Uterus (tissue), 4 donors: ENCODE measurements around the gene COA1. TPM values are rescaled to one million over a fixed set of nuclear protein-coding genes. Genes with fewer than 3 reads are reported as not detected.
A peak's percentile ranks its signal among the peaks of the same experiment; 100 is the strongest.

Experiments
- DNase-seq, 2 donors: peaks; one replicate each; pipeline ENCODE4 v3.0.0-alpha.2; 2019 to 2020
- H3K27ac ChIP-seq, 2 donors: fragments of 200-600 bp; sonication (generic); 1 replicate in 1 of 2; 2 replicates in 1 of 2; pipeline ENCODE4 v1.5.1; 2016 to 2018
- H3K27me3 ChIP-seq, 2 donors: fragments of 200-600 bp; sonication (generic); one replicate each; pipeline ENCODE4 v1.5.1; 2018 to 2019; ENCODE audit warnings: control low read depth in 1 of 2
- H3K36me3 ChIP-seq, 2 donors: fragments of 200-600 bp; sonication (generic); one replicate each; pipeline ENCODE4 v1.5.1; 2019; ENCODE audit warnings: control low read depth in 1 of 2
- H3K4me1 ChIP-seq, 2 donors: fragments of 200-600 bp; sonication (generic); one replicate each; pipeline ENCODE4 v1.5.1; 2018 to 2019; ENCODE audit warnings: control low read depth in 1 of 2
- H3K4me3 ChIP-seq, 2 donors: fragments of 200-600 bp; sonication (generic); 1 replicate in 1 of 2; 2 replicates in 1 of 2; pipeline ENCODE4 v1.5.1; 2018 to 2019; ENCODE audit warnings: mild to moderate bottlenecking in 1 of 2
- H3K9me3 ChIP-seq, 2 donors: fragments of 200-600 bp; sonication (generic); one replicate each; pipeline ENCODE4 v1.5.1; 2019; ENCODE audit warnings: control low read depth in 1 of 2
- CTCF ChIP-seq, 4 experiments: fragments of 200-600 bp in 2 of 4; fragments of 450-650 bp in 2 of 4; sonication (generic) in 2 of 4; IDR thresholded peaks; one replicate each; pipeline ENCODE4 v1.5.1; 2016 to 2019; ENCODE audit warnings: antibody characterized with exemption in 4 of 4, mild to moderate bottlenecking in 2 of 4, moderate library complexity in 1 of 4
- POLR2A ChIP-seq, 2 donors: fragments of 450-650 bp; IDR thresholded peaks; one replicate each; pipeline ENCODE4 v1.6.1; 2016; ENCODE audit warnings: antibody characterized with exemption in 2 of 2, mild to moderate bottlenecking in 1 of 2, moderate library complexity in 1 of 2
- intact Hi-C: fragments of 100-400 bp; cut with DNase I; formaldehyde crosslinking; loops from one replicate; pipeline ENCODE4 v1.15.1; 2023; ENCODE audit warnings: low total_unique reads
- total RNA-seq, 4 donors: library from RNA; depleted of rRNA in 3 of 4; stranded (reverse); fragments of >200 nt in 3 of 4; gene quantifications; one replicate each; pipeline versions ENCODE4 v1.1.0 to v1.2.4, GENCODE V29; 2014 to 2023
- donor health status: DM: yes; HTN: yes; CAD: no.

COA1 gene
- total RNA-seq, 4 donors from 2014 or later: 30.0 to 83.6 (median 76.6) TPM

- peak; percentile 62 to 73 for DNase-seq
- Histone ChIP-seq H3K27me3 (no peaks in the 10 kb centered on the region), H3K9me3 (no peaks in the 10 kb centered on the region), H3K36me3 (no peaks in the 10 kb centered on the region), H3K4me3 (peak within 1 kb of the TSS; percentile 55 to 59), H3K27ac (peak within 1 kb of the TSS; percentile 81 to 82), H3K4me1 (no peaks in the 10 kb centered on the region)
- intact Hi-C loops: no loop called here
- peak in 1 of 2 donors; percentile 50 for TF ChIP-seq POLR2A (IDR thresholded peaks at IDR 0.05)
- TF ChIP-seq CTCF (IDR thresholded peaks at IDR 0.05): no peak
These were observed 28.9 kb upstream of the COA1 start, which contains the start of gene BLVRA for GRCh38 chr7:43758029-43758821. Gene BLVRA, plus strand, starts transcription at chr7:43758680. Its CDS starts 12,479 bp downstream, at chr7:43771159.

- TF ChIP-seq POLR2A (IDR thresholded peaks at IDR 0.05) (no peak), CTCF (IDR thresholded peaks at IDR 0.05) (no peak)
- intact Hi-C loops: no loop called here
- no peaks in the 10 kb centered on the region for H3K27me3 ChIP-seq
- no peak overlapping the region for H3K27ac ChIP-seq
- no peak for DNase-seq
- no peaks in the 10 kb centered on the region for H3K4me1 ChIP-seq
- H3K9me3 ChIP-seq: no peaks in the 10 kb centered on the region
- H3K4me3 ChIP-seq: no peak overlapping the region
- H3K36me3 ChIP-seq: no peaks in the 10 kb centered on the region
These were observed 27.9 kb upstream of the COA1 start for GRCh38 chr7:43757073-43757720.

- no peaks in the 10 kb centered on the region for H3K27me3 ChIP-seq
- H3K4me3 ChIP-seq: no peak overlapping the region
- DNase-seq: no peak
- intact Hi-C loops: no loop called here
- no peaks in the 10 kb centered on the region for H3K36me3 ChIP-seq
- no peak overlapping the region for H3K27ac ChIP-seq
- TF ChIP-seq CTCF (IDR thresholded peaks at IDR 0.05): no peak
- no peak for TF ChIP-seq POLR2A (IDR thresholded peaks at IDR 0.05)
- no peaks in the 10 kb centered on the region for H3K4me1 ChIP-seq
- H3K9me3 ChIP-seq: no peaks in the 10 kb centered on the region
These were observed 27.2 kb upstream of the COA1 start for GRCh38 chr7:43756368-43757072.

GRCh38 chr7:43754596-43754995 is 25.3 kb upstream of the COA1 start:
- no peak overlapping the region for H3K27ac ChIP-seq
- no peak overlapping the region for H3K4me3 ChIP-seq
- H3K36me3 ChIP-seq: no peaks in the 10 kb centered on the region
- no peaks in the 10 kb centered on the region for H3K4me1 ChIP-seq
- intact Hi-C loops: no loop called here
- H3K9me3 ChIP-seq: no peaks in the 10 kb centered on the region
- TF ChIP-seq POLR2A (IDR thresholded peaks at IDR 0.05) (no peak), CTCF (IDR thresholded peaks at IDR 0.05) (no peak)
- no peak for DNase-seq
- H3K27me3 ChIP-seq: no peaks in the 10 kb centered on the region
